Muscle of back (tissue), 11 donors: ENCODE results near the gene TMEM54. TPM values are rescaled to one million over a fixed set of nuclear protein-coding genes. Genes with fewer than 3 reads are reported as not detected.
"Not testable (repeated sequence)": the region's sequence is repeated elsewhere in the genome, so short reads cannot be mapped to it uniquely, and the experiment has no call there.

Experiments
- DNase-seq, 3 donors: peaks; one replicate each; pipeline versions ENCODE4 v3.0.0 to v3.0.0-alpha.2; 2013
- polyA plus RNA-seq, 10 donors: library from polyadenylated mRNA; unstranded; fragments of 120-200 nt; gene quantifications; one replicate each; pipeline ENCODE4 v1.2.1, GENCODE V29; 2013; ENCODE audit not compliant: insufficient read length in 10 of 10

The TMEM54 gene
- polyA plus RNA-seq, 10 donors, result 4.5 to 15.7 (median 7.2) TPM

DNA sequence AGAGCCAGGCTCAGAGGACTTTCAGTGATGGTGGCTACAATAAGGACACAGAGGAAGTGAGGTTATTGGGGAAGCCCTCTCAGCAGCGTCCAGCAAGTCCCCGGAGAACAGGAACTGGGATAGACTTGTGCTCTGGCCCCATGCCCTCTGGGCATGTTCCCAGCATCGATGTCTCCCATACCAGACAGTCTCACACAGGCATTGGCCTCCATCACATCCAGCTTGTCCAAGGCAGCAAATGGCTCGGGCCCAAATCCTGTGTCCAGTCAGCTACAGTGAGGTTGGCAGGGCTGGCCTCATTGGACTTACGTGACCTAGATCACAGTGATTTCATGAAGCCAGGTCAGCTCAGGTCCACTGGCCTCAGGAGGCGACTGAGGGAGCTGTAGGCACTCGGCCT lies 19.6 kb upstream of the TMEM54 start:
- peak in 1 of 3 donors; percentile 16 for DNase-seq

DNA sequence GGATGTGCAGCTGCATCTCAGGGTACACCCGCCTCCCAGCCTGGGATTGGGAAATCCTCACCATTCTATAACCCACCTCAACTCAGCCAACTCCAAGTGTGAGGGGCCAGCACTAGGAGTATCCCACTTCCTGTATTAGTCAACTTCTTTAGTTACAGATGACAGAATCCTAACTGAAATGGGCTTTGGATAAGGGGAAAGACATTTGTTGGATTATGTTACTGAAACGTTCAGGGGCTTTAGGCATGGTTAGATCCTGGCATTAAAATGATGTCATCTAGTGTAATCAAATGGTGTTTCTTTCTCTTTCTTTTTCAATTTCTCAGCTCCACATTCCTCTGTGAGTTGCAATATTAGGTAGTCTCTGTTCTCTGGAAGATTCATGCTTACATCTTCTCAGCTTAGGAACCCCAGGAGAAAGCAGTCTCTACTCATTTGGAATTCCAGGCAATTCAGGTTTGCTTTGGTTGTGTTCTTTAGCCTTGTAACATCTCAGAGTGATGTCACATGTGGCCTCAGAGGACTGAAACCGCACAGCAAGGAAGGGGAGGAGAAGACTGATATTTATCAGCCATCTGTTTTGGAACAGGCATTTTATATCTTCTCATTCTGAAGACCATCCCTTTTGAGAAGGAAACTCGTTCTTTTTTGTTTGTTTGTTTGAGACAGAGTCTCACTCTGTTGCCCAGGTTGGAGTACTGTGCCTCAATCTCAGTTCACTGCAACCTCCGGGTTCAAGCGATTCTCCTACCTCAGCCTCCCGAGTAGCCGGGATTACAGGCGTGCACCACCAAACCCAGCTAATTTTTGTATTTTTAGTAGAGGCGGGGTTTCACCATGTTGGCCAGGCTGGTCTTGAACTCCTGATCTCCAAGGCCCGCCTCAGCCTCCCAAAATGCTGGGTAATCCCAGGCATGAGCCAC lies 18.9 kb upstream of the TMEM54 start:
- peak in 1 of 3 donors; percentile 53 for DNase-seq

DNA sequence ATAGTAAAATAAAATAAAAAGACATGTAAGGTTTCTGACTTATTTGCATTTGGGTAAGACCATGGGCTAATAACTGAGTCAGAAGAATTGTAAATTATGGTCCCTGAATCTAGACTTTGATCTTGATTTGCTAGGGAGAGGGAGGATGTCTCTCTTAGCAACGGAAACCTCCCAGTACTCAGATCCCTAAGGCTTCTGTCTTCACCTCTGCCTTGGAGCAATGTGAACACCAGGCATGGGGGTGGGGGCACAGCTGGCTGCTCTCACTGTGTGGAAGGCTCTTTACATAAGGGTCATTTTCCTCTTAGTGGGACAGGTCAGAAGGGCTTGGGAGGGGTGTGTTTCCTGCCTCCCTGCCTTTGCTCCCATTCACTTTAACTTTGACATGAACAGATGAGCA lies 17.0 kb upstream of the TMEM54 start:
- DNase-seq, result no peak

DNA sequence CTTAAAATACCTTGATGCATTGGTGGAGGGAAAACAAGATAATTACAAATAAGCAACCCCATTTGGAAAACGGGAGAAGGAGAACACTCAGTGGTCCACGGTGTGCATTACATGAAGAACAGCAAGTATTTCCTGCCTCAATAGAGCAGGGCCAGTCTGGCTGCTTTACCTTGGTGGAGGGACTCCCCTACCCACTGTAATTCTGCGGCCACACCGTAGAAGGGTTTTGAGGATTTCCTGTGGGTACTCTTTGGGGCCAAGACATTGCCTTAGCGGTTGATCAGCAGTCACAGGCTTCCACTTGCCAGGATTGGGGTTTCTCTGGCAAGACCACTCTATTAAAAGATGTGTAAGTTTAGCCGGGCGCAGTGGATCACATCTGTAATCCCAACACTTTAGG lies 16.3 kb upstream of the TMEM54 start:
- no peak for DNase-seq

DNA sequence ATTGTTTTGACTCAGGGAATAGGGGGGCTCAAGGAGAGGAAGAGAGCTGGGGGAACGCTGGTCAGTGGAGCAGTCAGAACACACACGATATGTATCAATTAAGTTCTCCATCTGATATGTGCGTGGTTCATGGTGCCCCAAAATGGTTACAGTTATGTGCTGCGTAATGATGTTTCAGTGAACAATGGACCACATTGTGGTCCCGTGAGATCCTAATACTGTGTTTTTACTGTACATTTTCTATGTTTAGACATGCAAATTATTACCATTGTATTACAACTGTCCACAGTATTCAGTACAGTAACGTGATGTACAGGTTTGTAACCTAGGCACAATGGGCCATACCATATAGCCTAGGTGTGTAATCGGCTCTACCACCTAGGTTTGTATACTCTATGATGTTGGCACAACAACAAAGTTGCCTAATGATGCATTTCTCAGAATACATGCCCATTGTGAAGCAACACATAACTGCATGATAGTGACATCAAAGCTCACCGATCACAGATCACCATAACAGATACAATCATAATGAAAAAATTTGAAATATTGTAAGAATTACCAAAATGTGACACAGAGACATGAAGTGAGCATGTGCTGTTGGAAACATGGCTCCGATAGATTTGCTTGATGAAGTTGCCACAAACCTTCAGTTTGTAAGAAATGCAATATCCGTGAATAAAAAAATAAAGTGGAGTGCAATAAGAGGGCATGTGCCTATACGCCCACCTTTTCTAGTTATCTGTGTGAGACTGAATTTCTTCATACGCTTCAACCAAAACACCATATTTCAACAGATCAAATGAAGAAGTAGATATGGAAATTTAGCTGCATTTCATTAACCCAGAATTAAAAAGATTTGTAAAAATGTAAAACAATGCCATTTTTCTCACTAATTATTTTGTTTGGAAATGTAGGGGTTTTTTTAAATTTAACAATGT lies 14.8 kb upstream of the TMEM54 start:
- DNase-seq, result no peak

DNA sequence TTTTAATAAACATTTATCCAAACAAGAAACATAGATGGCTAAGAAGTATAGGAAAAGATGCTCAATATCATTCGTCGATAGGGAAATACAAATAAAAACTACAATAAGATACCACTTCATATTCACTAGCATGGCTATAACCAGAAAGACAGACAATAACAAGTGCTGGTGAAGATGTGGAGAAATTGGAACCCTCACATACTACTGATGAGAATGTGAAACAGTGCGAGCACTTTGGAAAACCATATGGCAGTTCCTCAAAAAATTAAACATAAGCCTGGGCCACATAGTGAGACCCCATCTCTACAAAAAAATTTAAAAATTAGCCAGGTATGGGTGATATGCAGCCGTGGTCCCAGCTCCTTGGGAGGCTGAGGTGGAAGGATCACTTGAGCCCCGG lies 9.1 kb upstream of the TMEM54 start:
- no peak for DNase-seq

DNA sequence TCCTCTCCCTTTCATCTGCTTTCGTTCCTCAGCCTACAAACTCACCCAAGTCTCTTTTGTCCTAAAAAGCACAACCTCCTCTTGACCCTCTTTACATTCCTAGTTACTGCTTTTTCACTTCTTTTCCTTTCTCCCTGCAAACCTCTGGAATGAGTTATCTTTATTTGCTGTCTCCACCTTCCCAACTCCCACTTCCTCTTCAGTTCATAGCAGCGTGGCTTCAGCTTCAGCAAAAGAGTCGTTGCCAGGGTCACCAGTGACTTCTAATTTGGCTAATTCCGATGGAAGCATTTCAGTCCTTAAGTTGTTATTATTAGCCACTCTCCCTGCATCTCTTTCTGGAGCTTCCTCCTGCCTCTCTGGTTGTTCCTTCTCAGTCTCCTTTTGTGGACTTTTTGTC lies 6.2 kb upstream of the TMEM54 start:
- DNase-seq, result no peak

DNA sequence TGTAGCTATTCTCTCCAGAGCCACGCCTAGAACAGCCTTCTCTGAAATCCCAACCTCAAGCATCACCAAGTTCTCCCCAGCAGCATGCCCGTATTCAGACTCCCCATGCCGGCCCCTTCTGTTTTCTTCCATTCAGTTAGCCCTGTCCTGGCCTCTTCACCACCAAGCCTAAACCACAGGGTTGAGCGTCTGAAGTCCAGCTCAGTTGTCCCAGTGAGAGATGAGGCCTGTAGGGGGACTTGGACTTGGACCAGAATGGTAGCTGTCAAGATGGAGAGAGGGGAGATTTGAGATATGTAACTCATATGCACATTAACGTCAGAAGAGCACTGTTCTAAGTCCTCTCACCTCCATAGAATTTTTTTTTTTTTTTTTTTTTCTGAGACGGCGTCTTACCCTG lies 5.5 kb upstream of the TMEM54 start:
- no peak for DNase-seq

DNA sequence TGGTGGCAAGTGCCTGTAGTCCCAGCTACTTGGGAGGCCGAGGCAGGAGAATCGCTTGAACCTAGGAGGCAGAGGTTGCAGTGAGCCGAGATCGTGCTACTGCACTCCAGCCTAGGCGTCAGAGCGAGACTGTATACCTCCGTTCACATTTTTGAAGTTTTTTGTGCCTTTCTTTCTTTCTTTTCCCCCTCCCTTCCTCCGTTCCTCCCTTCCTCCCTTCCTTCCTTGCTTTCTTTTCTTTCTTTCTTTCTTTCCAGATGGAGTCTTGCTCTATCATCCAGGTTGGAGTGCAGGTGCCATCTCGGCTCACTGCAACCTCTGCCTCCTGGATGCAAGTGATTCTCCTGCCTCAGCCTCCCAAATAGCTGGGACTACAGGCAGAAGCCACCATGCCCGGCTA lies 4.4 kb upstream of the TMEM54 start:
- DNase-seq, result not testable (repeated sequence)

DNA sequence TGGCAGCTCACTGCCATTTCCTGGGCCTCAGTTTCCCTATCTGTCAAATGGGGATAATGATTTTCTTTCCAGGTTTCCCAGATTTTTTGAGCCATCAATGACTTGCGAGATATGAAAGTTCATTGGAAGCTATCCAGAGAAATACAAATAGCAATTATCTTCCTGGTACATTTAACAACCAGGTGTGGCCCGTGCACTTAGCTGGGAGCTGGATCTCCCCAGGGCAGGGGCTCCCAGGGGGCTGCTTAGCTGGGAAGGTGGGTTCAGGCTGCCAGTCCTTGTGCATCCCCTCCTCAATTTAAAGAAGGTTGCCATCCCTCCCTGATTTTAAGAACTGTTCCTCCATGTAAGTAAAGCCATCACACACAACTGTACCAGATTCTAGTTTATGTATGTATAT lies 3.6 kb upstream of the TMEM54 start:
- no peak for DNase-seq

DNA sequence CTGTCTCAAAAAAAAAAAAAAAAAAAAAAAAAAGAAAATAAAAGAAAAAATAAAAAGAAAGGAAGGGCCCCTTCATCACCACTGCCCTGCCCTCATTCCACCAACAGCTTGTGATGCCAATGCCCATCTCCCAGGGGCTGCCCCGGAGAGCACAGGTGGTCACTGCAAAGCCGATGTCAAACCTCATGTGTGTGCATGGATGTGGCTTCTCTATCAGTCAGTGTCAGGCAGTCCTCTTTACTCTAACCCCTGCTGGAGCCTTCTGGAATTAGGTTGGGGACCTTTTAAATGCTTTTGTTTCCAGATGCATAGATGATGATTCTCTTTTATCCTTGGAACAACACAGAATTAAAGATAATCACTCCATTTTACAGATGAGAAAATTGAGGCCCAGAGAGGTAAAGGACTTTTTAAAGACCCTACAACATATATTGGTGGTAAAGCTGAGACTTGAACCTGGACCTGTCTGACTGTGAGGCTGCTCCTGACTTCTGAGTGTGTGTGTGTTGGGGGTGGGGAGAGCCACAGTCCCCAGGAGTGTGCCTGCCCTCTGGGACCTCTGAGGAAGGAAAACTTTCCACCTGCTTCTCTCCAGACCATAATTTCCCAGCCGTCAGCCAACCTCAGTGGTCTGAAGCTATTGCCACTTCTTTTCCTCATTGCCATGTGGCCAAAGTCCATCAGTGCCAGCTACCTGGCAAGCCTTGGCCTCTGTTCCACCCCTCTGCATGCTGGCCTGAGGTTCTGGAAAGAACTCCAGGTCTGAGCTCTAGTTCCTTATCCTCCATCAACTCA lies 3.0 kb upstream of the TMEM54 start:
- no peak for DNase-seq

DNA sequence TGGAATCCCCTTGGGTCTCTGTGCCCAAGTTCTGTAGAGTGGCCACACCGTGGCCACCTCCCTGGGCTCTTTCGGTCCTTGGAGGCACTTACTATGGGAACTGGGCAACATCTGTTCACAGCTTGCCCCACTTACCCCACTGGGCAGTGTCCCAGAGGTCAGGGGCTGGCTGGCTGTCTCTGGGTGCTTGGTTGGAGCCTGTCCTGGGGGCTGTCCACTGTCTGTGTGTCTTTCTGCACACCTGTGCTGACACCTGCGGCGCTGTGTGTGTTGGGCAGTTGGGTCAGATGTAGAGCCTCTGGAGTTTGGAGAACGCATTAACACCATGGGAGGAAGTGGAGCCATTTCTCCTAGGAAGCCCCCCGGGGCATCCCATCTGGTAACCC lies 1.3 kb upstream of the TMEM54 start:
- no peak for DNase-seq

DNA sequence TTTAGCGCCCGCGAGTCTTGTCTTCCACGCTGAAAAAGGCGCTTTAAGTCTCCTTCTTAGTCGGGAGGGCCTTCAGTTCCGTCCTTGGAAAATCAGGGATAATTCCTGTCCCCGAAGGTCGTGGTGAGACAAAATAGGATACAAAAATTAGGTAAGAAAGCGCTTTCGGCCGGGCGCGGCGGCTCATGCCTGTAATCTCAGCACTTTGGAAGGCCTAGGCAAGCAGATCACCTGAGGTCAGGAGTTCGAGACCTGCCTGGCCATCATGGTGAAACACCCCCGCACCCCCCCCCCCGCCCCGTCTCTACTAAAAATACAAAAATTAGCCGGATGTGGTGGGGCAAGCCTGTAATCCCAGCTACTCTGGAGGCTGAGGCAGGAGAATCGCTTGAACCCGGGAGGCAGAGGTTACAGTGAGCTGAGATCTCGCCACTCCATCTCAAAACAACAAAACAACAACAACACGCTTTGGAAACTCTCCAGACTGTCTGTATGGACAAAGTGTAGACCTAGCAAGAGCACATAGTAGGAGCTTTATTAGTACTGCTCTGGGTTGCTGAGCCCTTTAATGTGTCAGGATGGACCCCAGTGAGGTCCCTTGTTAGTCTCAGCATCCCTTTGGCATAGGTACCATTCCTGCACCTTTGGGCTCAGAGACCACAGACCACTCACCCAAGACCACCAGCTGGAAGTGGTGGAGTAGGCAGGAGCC lies 790 bp upstream of the TMEM54 start:
- DNase-seq, result no peak

DNA sequence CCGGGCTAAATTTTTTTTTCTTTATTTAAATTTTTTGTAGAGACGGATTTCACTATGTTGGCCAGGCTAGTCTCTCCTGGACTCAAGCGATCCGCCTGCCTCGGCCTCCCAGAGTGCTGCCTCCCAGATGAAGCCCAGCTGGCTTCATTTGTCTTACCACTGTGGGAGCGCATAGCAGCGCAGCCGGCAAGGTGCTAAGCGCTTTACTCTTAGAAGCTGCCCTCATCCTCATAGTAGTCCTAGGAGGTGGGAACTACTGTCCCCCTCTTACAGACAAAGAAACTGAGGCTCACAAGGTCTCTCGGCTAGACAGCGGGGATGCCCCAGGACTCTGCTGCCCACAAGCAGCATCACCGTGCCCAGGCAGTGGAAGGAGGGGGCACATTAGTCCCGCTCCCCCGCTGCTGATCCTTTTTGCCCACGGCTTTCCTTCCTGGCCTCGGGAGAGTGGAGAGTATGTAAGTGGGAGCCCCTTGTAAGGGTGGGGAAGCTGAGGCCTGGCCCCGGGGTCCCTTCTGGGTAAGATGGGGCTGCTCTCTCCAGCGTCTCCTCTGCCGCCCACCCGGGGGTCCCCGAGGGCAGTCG lies 726 bp downstream of the TMEM54 start:
- no peak for DNase-seq

DNA sequence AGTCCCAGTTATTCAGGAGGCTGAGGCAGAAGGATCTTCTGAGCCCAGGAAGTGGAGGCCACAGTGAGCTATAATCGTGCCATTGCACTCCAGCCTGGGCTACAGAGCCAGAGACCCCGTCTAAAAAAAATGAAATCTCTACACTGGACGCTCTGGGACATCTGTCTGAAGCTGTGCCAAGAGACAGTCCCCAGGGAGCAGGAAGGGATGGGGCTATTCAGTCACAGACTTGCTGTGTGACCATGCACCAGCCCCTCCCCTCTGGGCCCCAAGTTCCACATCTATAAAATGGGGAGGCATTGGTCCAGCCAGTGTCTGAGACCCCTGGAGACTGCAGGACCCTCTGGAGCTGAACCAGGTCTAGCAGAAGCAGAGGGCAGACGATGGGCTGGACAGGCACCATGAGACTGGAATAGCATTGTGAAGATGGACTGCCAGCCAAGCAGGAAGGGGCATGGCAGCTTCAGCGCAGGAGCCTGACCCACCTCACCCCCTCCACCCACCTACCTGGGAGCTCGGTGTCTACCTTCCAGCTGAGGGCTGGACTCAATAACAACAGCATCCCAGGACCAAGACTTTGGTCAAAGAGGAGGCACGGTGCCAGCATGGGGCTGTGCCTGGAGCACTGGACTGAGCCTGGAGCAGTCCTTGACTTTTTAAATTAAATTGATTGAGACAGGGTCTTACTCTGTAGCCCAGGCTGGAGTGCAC lies 1.4 kb downstream of the TMEM54 start:
- DNase-seq, result no peak

DNA sequence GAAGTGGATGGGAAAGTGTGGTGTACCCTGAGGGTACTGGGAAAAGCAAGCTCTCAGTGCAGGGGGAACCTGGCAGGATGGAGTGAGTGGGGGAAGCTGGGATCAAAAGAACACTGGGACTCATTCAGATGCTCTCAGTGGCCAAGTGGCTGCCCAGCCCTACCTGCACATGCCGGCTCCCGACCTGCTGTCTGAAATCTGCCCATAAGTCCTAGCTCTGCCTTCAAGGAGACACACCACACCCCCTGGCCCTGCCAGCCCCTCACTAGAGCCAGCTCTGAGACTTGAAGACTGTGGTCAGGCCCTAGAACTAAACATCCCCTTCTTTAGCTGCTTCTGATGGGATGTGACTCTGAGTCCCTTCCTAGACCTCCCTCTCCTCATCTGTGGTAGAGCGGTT lies 2.2 kb downstream of the TMEM54 start:
- no peak for DNase-seq

DNA sequence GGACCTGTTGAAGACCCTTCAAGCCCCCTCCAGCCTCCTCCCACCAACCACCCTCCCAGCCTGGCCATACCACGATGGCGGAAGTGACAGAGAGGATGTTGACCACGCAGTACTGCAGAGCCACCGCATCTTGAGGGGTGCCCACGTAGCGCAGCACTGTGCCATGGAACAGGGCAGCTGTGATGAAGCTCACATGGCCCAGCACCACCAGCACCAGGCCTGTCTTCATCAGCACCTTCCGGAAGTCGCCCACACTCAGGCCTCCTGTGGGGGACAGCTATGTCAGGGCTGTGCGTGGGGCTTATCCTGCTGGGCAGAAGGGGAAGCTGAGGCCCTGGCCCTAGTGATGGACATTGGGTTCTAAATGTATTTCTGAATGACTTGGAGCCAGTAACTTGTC lies 3.1 kb downstream of the TMEM54 start:
- DNase-seq, result no peak

DNA sequence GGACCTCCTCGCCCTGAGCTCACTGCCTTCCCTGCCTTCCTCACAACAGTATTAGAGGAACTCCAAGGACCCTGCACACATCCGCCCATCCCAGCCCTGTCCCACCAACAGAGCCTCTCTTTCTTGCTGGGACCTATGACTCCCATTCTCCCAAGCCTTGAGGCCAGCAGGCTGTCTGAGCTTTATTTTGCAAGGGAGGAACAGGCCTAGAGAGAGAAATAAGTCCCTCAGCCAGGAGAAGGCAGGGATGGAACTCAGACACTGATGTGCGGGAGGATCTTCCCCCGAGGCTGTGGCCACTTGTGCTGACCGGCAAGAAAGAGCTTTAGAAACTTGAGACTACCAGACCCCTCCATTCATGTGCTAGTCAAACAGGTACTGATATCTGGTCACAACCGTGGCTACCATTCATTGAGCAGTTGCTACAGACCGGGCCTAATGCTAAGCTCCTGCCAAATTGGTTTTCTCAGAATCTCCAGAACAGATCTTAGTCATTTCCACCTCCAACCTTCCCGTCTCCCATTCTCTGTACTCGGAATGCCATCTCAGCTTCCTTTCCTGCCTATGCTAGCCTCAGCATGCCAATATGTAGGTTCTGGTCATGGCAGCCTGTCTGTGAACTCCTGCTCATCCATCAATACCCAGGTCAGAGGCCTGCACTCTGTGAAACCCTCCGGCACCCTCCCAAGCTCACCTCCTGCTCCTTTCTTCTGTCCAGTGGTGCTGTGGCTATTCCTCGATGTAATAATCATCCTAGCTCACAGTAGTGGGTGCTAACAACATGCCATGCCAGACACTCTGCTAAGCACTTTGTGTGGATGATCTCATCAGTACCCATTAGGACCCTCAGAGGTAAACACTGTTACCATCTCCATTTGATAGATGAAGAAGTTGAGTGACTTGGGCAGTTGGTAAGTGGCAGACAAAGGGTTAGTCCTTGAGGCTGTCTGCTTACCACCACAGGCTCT lies 3.8 kb downstream of the TMEM54 start:
- no peak for DNase-seq

DNA sequence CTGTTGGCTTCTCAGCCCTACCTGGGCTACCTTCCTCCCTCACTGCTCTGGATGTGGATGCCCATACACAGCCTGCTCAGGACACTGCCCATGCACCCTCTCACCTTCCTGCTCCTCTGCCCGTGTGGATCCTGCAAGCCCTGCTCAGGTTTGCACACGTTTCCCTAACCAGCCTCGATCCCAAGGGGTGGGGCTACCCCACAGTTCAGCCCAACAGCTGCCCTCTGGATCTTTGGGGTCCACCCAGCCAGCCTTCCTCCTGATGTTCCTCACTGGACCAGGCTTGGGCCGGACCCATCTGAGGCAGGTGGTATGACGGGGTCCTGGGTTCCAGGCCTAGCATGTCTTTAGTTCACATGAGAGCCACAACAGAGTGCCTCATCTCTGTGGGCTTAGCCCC lies 4.7 kb downstream of the TMEM54 start:
- no peak for DNase-seq
